ENCODE data around the gene PZP. TPM values are rescaled to one million over a fixed set of nuclear protein-coding genes. Genes with fewer than 3 reads are reported as not detected.

The PZP gene
- total and polyA plus RNA-seq, 2 experiments from 2014 or later, result 0.92 TPM; not detected in 1

GRCh38 chr12:9104087-9104486, 104.1 kb downstream of the PZP start (continued):
- TF ChIP-seq NANOG (IDR thresholded peaks at IDR 0.05; ENCODE audit: borderline replicate concordance), result no peak
- TF ChIP-seq CREB1 (CRISPR knock-in tag; IDR thresholded peaks at IDR 0.05; ENCODE audit: low read depth), result no peak
- TF ChIP-seq POLR2AphosphoS5 (IDR thresholded peaks at IDR 0.05; ENCODE audit: low read depth), result no peak
- TF ChIP-seq ZNF331 (CRISPR knock-in tag; IDR thresholded peaks at IDR 0.05; ENCODE audit: low read depth), result no peak
- TF ChIP-seq CTCF (conservative IDR thresholded peaks at IDR 0.05; ENCODE audit: low read depth in 2 of 2), result no peak

GRCh38 chr12:9103050-9103849, 104.9 kb downstream of the PZP start:
- Histone ChIP-seq H2AFZ (no peak overlapping the region), H3K27ac (ENCODE audit: low read depth) (no peak overlapping the region), H3K4me2 (no peak overlapping the region), H3K79me2 (replicated peaks; ENCODE audit: insufficient read depth) (no peaks in the 10 kb centered on the region), H3K4me3 (no peak overlapping the region), H3K36me3 (ENCODE audit: insufficient read depth) (no peaks in the 10 kb centered on the region), H4K20me1 (replicated peaks; ENCODE audit: insufficient read depth) (no peaks in the 10 kb centered on the region), H3F3A (replicated peaks; ENCODE audit: low read depth) (no peaks in the 10 kb centered on the region), H3K9me2 (ENCODE audit: insufficient read depth) (no peaks in the 10 kb centered on the region; the same call in 1 of the 2 replicates), H3K27me3 (ENCODE audit: insufficient read depth) (no peaks in the 10 kb centered on the region), H3K4me1 (ENCODE audit: insufficient read depth) (no peaks in the 10 kb centered on the region)
- Mint-ChIP-seq H3K36me3 (ENCODE audit: low read depth) (no peaks in the 10 kb centered on the region), H3K4me1 (no peaks in the 10 kb centered on the region), H3K27me3 (ENCODE audit: insufficient read depth, low read depth, poor library complexity) (no peaks in the 10 kb centered on the region), H3K27ac (no peak overlapping the region), H3K9me3 (no peaks in the 10 kb centered on the region; the same call in 2 of the 3 replicates), H3K4me3 (no peak overlapping the region)
- DNase-seq (ENCODE audit: low spot score) (no peak), ATAC-seq (no peak)
- TF ChIP-seq POLR2AphosphoS5 (IDR thresholded peaks at IDR 0.05; ENCODE audit: low read depth) (no peak), CTCF (conservative IDR thresholded peaks at IDR 0.05; ENCODE audit: low read depth in 2 of 2) (no peak; a peak in 1 of 4 replicates), REST (IDR thresholded peaks at IDR 0.05; ENCODE audit: unreplicated experiment) (no peak), EZH2 (IDR thresholded peaks at IDR 0.05; ENCODE audit: low read depth, unreplicated experiment) (no peak), ZNF462 (CRISPR knock-in tag; IDR thresholded peaks at IDR 0.05) (no peak), NANOG (IDR thresholded peaks at IDR 0.05; ENCODE audit: borderline replicate concordance) (no peak), STAT1 (IDR thresholded peaks at IDR 0.05; ENCODE audit: unreplicated experiment) (no peak), ZNF331 (CRISPR knock-in tag; IDR thresholded peaks at IDR 0.05; ENCODE audit: low read depth) (no peak)

Measured in GM23338 (cell line).